ENCODE data around the gene AGBL3.

DNA sequence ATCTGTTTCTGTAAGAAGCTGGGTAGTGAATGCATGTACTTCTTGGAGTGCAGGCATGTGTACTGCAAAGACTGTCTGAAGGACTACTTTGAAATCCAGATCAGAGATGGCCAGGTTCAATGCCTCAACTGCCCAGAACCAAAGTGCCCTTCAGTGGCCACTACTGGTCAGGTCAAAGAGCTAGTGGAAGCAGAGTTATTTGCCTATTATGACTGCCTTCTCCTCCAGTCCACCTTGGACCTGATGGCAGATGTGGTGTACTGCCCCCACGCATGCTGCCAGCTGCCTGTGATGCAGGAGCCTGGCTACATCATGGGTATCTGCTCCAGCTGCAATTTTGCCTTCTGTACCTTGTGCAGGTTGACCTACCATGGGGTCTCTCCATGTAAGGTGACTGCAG lies 142.6 kb downstream of the AGBL3 start:
- TF ChIP-seq POLR2A (IDR thresholded peaks at IDR 0.05; ENCODE audit: low read length) (no peak), GATA1 (IDR thresholded peaks at IDR 0.05; ENCODE audit: low read depth, low read length) (no peak)
